ENCODE data around the gene FRAT1. TPM values are rescaled to one million over a fixed set of nuclear protein-coding genes. Genes with fewer than 3 reads are reported as not detected.

FRAT1 gene
- polyA plus RNA-seq, 1 of the 3 experiments (the other 2 are of a cell fraction), result 1.8 TPM

DNA sequence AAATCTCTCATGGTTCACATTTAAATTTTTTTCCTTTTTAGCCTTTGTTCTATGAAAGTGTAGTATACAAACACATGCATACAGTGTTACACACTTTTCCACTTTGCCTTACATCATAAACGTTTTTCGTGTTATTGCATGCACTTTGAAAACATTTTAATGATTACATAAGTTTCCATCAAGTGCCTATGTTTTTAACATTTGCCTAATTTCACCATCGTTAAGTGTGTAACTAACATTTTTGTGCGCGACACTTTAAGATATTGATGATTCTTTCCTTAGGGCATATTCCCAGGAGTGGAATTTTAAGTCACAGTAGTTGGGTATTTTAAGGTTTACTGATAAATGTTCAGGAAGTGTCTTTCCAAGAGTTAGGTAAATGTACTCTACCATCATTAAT lies 16.9 kb downstream of the FRAT1 start:
- Histone ChIP-seq H3K36me3 (replicated peaks in 1 of 2; ENCODE audit: control insufficient read depth in 1 of 2, insufficient read depth in 2 of 2, low read length in 1 of 2) (no peaks in the 10 kb centered on the region), H3F3A (replicated peaks; ENCODE audit: insufficient read depth) (peaks cover 19% of the 10 kb centered on the region), H3K9ac (no peak overlapping the region), H3K27me3 (ENCODE audit: insufficient read depth) (no peaks in the 10 kb centered on the region), H3K27ac (ENCODE audit: low read depth in 2 of 2, low read length in 1 of 2) (no peak overlapping the region), H3K9me2 (no peaks in the 10 kb centered on the region), H3K4me1 (ENCODE audit: control insufficient read depth in 1 of 2, insufficient read depth in 2 of 2, low read depth in 1 of 2, low read length in 1 of 2) (peaks cover 0 to 21% of the 10 kb centered on the region in 2 experiments; a peak in 1 of 4 replicates), H3K79me2 (ENCODE audit: insufficient read depth) (no peaks in the 10 kb centered on the region; the same call in 1 of the 2 replicates), H3K4me3 (ENCODE audit: low read depth in 2 of 2, low read length in 1 of 2) (no peak overlapping the region), H3K4me2 (no peak overlapping the region), H3K9me3 (no peaks in the 10 kb centered on the region), H2AFZ (ENCODE audit: low read depth) (no peak overlapping the region), H4K20me1 (ENCODE audit: insufficient read depth) (peaks cover 7% of the 10 kb centered on the region; the same call in 1 of the 2 replicates)
- 90% methylated on average over 5 of the region's 5 CpGs for WGBS (ENCODE audit: low lambda C conversion rate)
- TF ChIP-seq, protein P1, sequence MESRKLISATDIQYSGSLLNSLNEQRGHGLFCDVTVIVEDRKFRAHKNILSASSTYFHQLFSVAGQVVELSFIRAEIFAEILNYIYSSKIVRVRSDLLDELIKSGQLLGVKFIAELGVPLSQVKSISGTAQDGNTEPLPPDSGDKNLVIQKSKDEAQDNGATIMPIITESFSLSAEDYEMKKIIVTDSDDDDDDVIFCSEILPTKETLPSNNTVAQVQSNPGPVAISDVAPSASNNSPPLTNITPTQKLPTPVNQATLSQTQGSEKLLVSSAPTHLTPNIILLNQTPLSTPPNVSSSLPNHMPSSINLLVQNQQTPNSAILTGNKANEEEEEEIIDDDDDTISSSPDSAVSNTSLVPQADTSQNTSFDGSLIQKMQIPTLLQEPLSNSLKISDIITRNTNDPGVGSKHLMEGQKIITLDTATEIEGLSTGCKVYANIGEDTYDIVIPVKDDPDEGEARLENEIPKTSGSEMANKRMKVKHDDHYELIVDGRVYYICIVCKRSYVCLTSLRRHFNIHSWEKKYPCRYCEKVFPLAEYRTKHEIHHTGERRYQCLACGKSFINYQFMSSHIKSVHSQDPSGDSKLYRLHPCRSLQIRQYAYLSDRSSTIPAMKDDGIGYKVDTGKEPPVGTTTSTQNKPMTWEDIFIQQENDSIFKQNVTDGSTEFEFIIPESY (IDR thresholded peaks at IDR 0.05; ENCODE audit: borderline replicate concordance, low read depth), result no peak
- no peak for TF ChIP-seq CTCF (IDR thresholded peaks at IDR 0.05)
- no peak for TF ChIP-seq YY1 (IDR thresholded peaks at IDR 0.05; ENCODE audit: low read depth)
- TF ChIP-seq RCOR1 (IDR thresholded peaks at IDR 0.05; ENCODE audit: low read length), result no peak
- TF ChIP-seq RFX5 (IDR thresholded peaks at IDR 0.05; ENCODE audit: low read length), result no peak
- no peak for TF ChIP-seq TAF1 (IDR thresholded peaks at IDR 0.05; ENCODE audit: borderline replicate concordance, low read depth, low read length)
- no peak for TF ChIP-seq ELF1 (IDR thresholded peaks at IDR 0.05)
- TF ChIP-seq REST (IDR thresholded peaks at IDR 0.05; ENCODE audit: low read depth, low read length), result no peak
- no peak for TF ChIP-seq GATA2 (CRISPR knock-in tag; IDR thresholded peaks at IDR 0.05)
- no peak for TF ChIP-seq TEAD4 (IDR thresholded peaks at IDR 0.05; ENCODE audit: borderline replicate concordance, insufficient read depth)
- TF ChIP-seq NRF1 (IDR thresholded peaks at IDR 0.05; ENCODE audit: low read depth, low read length), result no peak
- TF ChIP-seq PBX3 (IDR thresholded peaks at IDR 0.05), result no peak
- TF ChIP-seq GABPA (IDR thresholded peaks at IDR 0.05; ENCODE audit: low read depth), result no peak
- TF ChIP-seq RXRA (IDR thresholded peaks at IDR 0.05; ENCODE audit: borderline replicate concordance, low read depth), result no peak
- TF ChIP-seq FOXJ3 (CRISPR knock-in tag; IDR thresholded peaks at IDR 0.05), result no peak
- no peak for TF ChIP-seq POLR2AphosphoS5 (IDR thresholded peaks at IDR 0.05; ENCODE audit: low read depth, low read length)
- TF ChIP-seq MEF2A (IDR thresholded peaks at IDR 0.05; ENCODE audit: borderline replicate concordance, low read depth), result no peak
- TF ChIP-seq NFIC (IDR thresholded peaks at IDR 0.05; ENCODE audit: borderline replicate concordance), result no peak
- TF ChIP-seq CHD2 (IDR thresholded peaks at IDR 0.05; ENCODE audit: low read length, partially characterized antibody), result no peak
- ChIA-PET POLR2A (no interaction called here), CTCF (no interaction called here)
- no peak for DNase-seq

All from SK-N-SH (cell line).